Kidney capillary endothelial cell (primary cell): ENCODE measurements around the gene PLXDC1.

Source experiments
- DNase-seq: peaks from one replicate; pipeline ENCODE4 v3.0.0-alpha.2; 2018; ENCODE audit warnings: low spot score

Gene PLXDC1

GRCh38 chr17:39151150-39151942 is at the start of gene PLXDC1:
TSS of gene PLXDC1 (minus strand) at chr17:39151637. CDS start at chr17:39151437, 200 bp downstream.
- DNase-seq: no peak

GRCh38 chr17:39200957-39201510 is 49.6 kb upstream of the PLXDC1 start:
- no peak for DNase-seq

GRCh38 chr17:39200070-39200879 is 48.8 kb upstream of the PLXDC1 start, which contains the start of gene RPL19:
TSS of gene RPL19 (plus strand) at chr17:39200283. CDS start at chr17:39200345, 62 bp downstream.
- peak; percentile 93 for DNase-seq

GRCh38 chr17:39199820-39200069 is 48.3 kb upstream of the PLXDC1 start:
- no peak for DNase-seq

- DNase-seq: no peak
Observed at GRCh38 chr17:39198186-39198566, 46.7 kb upstream of the PLXDC1 start.

GRCh38 chr17:39197380-39198185 is 46.1 kb upstream of the PLXDC1 start, which contains the start of gene CACNB1:
TSS of gene CACNB1 (minus strand) at chr17:39197669. CDS start at chr17:39197495, 174 bp downstream.
- DNase-seq: peak; percentile 25

- DNase-seq: no peak
Observed at GRCh38 chr17:39196808-39197291, 45.4 kb upstream of the PLXDC1 start.

- no peak for DNase-seq
Observed at GRCh38 chr17:39196241-39196807, 44.9 kb upstream of the PLXDC1 start.

- no peak for DNase-seq
Observed at GRCh38 chr17:39195568-39196160, 44.2 kb upstream of the PLXDC1 start.

- DNase-seq: no peak
Observed at GRCh38 chr17:39194985-39195524, 43.6 kb upstream of the PLXDC1 start.

GRCh38 chr17:39194089-39194984 is 42.9 kb upstream of the PLXDC1 start:
- DNase-seq: peak; percentile 33

- no peak for DNase-seq
Observed at GRCh38 chr17:39193346-39193745, 41.9 kb upstream of the PLXDC1 start.

GRCh38 chr17:39192901-39193300 is 41.5 kb upstream of the PLXDC1 start:
- no peak for DNase-seq

- DNase-seq: no peak
Observed at GRCh38 chr17:39191750-39192510, 40.5 kb upstream of the PLXDC1 start.

GRCh38 chr17:39187152-39187830 is 35.9 kb upstream of the PLXDC1 start:
- DNase-seq: no peak

GRCh38 chr17:39186481-39187002 is 35.1 kb upstream of the PLXDC1 start:
- DNase-seq: no peak

- DNase-seq: no peak
Observed at GRCh38 chr17:39183720-39184119, 32.3 kb upstream of the PLXDC1 start.

GRCh38 chr17:39183045-39183444 is 31.6 kb upstream of the PLXDC1 start:
- DNase-seq: no peak
